Hematopoietic multipotent progenitor cell (in vitro differentiated cells): ENCODE data around the gene UBA1. TPM values are rescaled to one million over a fixed set of nuclear protein-coding genes. Genes with fewer than 3 reads are reported as not detected.

Source experiments
- DNase-seq, 3 donors: peaks; one replicate each; pipeline ENCODE4 v3.0.0-alpha.2; 2011 to 2015; ENCODE audit warnings: low read depth in 2 of 3, low spot score in 2 of 3
- total RNA-seq: library from RNA; depleted of rRNA; stranded (reverse); fragments of >200 nt; gene quantifications from one replicate; pipeline ENCODE4 v1.2.3, GENCODE V29; 2012

The UBA1 gene
- total RNA-seq, 1 donor: 224 TPM

GRCh38 chrX:47187106-47187677, 6.4 kb upstream of the UBA1 start:
- DNase-seq: no peak

DNA sequence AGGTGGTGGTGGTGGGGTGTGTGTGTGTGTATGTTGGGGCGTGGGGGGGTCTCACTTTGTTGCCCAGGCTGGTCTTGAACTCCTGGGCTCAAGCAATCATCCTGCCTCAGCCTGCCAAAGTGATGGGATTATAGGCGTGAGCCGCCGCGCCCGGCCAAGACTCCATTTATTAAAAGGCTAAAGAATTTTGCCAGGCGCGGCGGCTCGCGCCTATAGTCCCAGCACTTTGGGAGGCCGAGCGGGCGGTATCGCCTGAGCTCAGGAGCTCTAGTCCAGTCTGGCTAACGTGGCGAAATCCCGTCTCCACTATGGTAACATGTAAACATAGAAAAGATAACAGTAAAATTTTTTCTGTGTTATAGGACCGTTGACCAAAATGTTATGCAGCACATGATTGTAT, 3.7 kb upstream of the UBA1 start:
- no peak for DNase-seq

- DNase-seq: peak; percentile 52 to 93 (median 90)
Observed at GRCh38 chrX:47190445-47191269, 3.0 kb upstream of the UBA1 start.

DNA sequence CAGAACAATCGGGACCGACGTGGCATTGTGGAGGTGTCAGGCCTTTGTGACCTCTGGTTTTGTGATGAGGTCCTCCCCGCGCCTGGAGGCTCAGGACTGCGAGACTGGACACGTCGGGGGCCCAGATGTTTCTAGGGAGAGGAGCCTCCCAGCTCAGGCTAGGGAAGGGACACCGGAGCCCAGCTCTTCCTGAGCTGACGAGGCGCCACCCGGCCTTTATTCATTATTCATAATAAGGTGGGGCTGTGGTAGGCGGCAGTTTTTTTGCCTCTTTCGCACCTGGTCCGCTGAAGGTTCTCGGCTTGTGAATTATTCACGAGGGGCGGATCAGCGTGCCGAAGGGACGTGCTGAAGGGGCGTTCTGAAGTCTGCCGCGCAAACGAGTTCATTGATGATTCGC, 2.3 kb upstream of the UBA1 start:
- DNase-seq: peak in 2 of 3 donors; percentile 12 to 22

DNA sequence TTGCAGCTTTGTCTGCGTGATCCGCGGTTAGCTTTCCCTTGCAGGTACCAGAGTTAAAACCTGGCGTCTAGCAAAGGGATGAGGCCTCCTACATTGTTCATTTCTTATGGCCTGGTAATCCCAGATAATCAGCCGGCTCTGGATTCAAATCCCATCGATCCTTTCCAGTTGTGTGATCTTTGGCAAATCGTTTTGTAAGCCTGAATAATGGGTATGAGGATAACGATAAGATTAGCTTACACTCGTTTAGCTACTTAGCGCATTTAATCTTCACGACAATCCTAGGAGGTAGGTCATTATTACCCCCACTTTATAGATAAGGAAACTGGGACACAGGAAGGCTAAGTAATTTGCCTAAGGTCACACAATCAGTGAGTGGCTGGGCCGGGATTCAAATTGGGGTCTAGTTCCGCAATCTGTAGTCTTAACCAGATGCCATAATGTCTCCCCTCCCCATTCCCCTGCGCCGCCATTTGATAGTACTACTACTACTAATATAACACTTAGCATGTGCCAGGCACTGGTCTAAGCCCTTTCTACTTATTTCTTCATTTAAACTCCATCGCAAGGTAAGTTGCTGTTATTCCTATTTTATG, 1.7 kb upstream of the UBA1 start:
- no peak for DNase-seq

DNA sequence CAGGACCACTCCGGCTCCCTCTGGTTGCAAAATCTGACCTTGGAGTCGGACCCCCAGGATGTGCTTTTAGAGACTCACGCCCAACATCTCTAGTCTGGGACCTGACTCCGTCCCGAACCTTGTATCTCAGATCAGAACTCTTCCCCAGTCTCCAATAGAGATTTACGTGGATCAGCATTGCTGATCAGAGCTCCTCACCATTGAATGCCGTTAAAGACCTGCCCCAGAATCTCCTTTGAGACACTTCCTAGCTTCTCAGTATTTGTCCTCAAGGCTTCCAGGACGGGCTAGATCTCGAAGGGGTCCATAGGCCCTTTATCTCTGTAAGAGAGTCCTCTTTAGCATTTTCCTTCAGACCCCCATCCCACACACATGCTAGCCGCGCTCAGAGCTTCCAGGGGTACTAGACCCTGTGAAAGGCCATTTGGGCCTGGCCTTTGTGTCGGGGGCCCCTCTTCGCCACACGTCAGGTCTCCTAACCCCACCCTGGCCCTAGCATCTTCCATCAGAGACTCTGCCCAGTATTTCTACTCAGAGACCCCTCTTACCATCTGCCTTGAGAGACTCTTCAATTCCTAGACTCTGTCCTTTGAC, 662 bp downstream of the UBA1 start:
- no peak for DNase-seq

GRCh38 chrX:47196098-47196497, 2.5 kb downstream of the UBA1 start:
- DNase-seq: no peak

- DNase-seq: no peak
Observed at GRCh38 chrX:47197526-47197925, 3.9 kb downstream of the UBA1 start.

DNA sequence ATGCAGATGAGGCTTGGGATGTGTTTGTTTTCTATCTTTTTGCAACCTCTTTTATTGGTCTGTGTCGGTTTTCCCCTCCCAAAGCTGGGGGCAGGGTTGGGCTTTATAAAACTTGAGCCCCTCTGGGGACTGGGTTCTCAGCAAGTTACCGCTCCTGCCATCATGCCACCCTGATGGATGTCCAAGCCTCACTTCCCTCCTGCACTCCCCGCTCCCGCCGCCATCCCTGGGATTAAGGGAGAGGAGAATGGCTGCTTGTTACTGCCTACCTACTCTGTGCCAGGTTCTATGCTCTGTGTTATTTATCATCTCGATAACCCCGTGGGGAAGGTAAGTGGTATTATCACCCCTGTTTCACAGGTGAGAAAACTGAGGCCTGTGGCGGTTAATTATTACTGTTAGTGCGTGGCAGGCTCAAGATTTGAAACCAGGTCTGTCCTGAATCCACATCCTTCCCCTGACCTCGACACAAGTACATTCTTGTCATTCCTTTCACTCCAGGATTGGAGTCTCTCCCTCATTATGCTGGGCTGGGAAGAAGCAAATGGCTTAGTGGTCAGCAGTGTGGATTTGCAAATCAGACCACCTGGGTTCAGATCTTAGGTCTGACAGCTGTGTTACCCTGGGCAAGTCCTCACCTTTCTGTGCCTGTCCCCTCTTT, 4.5 kb downstream of the UBA1 start:
- DNase-seq: no peak

GRCh38 chrX:47198687-47199080, 5.1 kb downstream of the UBA1 start:
- DNase-seq: no peak

GRCh38 chrX:47199286-47199685, 5.7 kb downstream of the UBA1 start:
- DNase-seq: no peak

- DNase-seq: no peak
Observed at GRCh38 chrX:47200385-47201150, 6.9 kb downstream of the UBA1 start.

DNA sequence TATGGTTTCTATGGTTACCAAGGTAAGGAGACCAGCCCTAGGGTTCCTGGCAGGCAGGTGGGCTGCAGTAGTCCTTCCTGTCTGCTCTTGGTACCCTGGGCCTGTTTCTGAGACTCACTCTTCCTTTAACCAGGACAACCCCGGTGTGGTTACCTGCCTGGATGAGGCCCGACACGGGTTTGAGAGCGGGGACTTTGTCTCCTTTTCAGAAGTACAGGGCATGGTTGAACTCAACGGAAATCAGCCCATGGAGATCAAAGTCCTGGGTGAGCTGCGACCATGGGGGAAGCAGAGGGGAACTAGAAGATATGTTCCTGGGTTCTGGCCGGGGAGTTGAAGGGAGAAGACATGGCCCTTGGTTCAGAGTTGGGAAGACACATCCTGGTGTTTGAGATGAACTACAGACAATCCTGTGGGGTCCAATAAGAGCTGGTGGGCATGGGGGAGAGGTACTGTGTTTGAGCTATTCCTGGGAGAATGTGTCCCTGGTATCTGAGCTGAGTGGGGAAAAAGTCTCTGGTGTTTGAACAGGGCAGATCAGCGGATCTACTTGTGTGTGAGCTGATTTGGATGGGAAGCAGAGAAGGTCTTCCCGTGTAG, 7.8 kb downstream of the UBA1 start:
- no peak for DNase-seq

DNA sequence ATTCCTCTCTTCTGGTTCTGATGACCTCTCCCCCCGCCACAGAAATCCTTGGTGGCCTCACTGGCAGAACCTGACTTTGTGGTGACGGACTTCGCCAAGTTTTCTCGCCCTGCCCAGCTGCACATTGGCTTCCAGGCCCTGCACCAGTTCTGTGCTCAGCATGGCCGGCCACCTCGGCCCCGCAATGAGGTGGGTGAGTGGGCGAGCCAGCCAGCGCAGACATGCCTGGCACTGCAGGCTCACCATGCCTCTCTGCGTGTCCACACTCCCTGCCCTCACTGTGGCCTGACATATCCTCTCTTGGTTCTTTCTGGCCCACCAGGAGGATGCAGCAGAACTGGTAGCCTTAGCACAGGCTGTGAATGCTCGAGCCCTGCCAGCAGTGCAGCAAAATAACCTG, 8.7 kb downstream of the UBA1 start:
- no peak for DNase-seq

- DNase-seq: no peak
Observed at GRCh38 chrX:47202877-47203276, 9.2 kb downstream of the UBA1 start.

GRCh38 chrX:47204970-47205369, 11.3 kb downstream of the UBA1 start:
- no peak for DNase-seq

DNA sequence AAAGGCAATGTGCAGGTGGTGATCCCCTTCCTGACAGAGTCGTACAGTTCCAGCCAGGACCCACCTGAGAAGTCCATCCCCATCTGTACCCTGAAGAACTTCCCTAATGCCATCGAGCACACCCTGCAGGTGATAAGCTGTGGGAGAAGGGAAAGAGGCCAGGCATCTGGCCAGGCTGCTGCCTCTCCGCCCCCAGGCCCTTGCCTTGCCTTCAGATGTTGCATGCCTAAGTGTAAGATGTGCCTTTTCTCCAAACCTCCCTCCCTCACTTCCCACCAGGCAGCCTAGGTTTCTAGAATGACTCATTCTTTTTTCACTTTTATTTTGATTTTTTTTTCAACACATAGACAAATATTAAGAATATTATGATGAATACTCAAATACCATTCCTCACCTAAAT, 12.7 kb downstream of the UBA1 start:
- no peak for DNase-seq

DNA sequence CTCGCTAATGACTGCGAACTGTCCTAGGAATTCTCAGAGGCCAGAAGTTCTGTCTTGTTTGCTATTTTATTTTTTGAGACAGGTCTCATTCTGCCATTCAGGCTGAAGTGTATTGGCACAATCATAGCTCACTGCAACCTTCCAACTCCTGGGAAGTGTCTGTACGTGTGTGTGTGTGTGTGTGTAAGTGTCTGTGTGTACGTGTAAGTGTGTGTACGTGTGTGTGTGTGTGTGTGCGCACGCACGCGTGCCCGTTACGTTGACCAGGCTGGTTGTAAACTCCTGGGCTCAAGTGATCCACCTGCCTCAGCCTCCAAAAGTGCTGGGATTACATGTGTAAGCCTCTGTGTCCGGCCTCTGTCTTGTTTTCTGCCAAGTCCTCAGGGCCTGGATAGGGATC, 14.5 kb downstream of the UBA1 start:
- DNase-seq: no peak

GRCh38 chrX:47209508-47210238, 16.0 kb downstream of the UBA1 start:
- no peak for DNase-seq
